HUES6 (cell line): ENCODE results near the gene SCN8A.

Experiments used
- H3K27ac ChIP-seq: 2 replicates; pipeline ENCODE4 v1.7.0; 2013; ENCODE audit warnings: low read depth, mild to moderate bottlenecking, low read length, inconsistent platforms
- H3K27me3 ChIP-seq: 2 replicates; pipeline ENCODE4 v1.6.1; 2013; ENCODE audit warnings: low read length; ENCODE audit not compliant: control insufficient read depth, insufficient read depth
- H3K36me3 ChIP-seq: 2 replicates; pipeline ENCODE4 v1.6.1; 2013; ENCODE audit warnings: low read length; ENCODE audit not compliant: control insufficient read depth, insufficient read depth
- H3K4me1 ChIP-seq: 2 replicates; pipeline ENCODE4 v1.6.1; 2013; ENCODE audit warnings: low read length; ENCODE audit not compliant: control insufficient read depth, insufficient read depth
- H3K4me3 ChIP-seq: 2 replicates; pipeline ENCODE4 v1.5.1; 2013; ENCODE audit warnings: low read depth, low read length
- H3K9ac ChIP-seq: one replicate; pipeline ENCODE4 v1.6.1; 2013; ENCODE audit warnings: mild to moderate bottlenecking, low read length
- H3K9me3 ChIP-seq: 2 replicates; pipeline ENCODE4 v1.6.1; 2013; ENCODE audit warnings: low read depth, low read length; ENCODE audit not compliant: control insufficient read depth, insufficient read depth

SCN8A gene

GRCh38 chr12:51746416-51746815 lies 155.4 kb downstream of the SCN8A start:
- Histone ChIP-seq H3K9ac (no peak overlapping the region), H3K36me3 (peaks cover 12% of the 10 kb centered on the region), H3K27ac (no peak overlapping the region), H3K27me3 (no peaks in the 10 kb centered on the region), H3K4me3 (no peak overlapping the region), H3K4me1 (no peaks in the 10 kb centered on the region), H3K9me3 (no peaks in the 10 kb centered on the region)

DNA sequence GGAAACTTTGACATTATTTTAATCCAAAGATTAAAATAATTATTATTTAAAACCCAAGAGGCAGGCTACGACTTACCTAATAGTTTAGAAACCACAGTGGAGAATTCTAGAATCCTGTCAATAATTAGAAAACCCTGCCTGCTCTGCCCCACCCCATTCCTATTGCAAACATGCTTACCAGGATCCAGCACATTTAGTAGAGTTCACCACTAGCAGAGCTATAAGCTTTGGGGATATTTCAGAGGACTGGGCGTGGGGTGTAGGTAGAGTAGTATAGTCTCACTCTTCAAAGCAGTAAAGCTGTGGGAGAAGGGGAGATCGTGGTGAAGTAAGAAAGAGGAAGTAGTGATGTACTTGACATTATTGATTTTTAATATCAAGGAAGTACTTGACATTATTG lies 157.2 kb downstream of the SCN8A start:
- Histone ChIP-seq H3K9ac (no peak overlapping the region), H3K4me3 (no peak overlapping the region), H3K27ac (no peak overlapping the region), H3K27me3 (no peaks in the 10 kb centered on the region), H3K36me3 (peaks cover 20% of the 10 kb centered on the region), H3K4me1 (no peaks in the 10 kb centered on the region), H3K9me3 (no peaks in the 10 kb centered on the region)

GRCh38 chr12:51749206-51749985 lies 158.4 kb downstream of the SCN8A start:
- H3K9ac ChIP-seq, result no peak overlapping the region
- H3K4me3 ChIP-seq, result no peak overlapping the region
- H3K27me3 ChIP-seq, result no peaks in the 10 kb centered on the region
- H3K27ac ChIP-seq, result no peak overlapping the region
- H3K9me3 ChIP-seq, result no peaks in the 10 kb centered on the region
- H3K4me1 ChIP-seq, result no peaks in the 10 kb centered on the region
- H3K36me3 ChIP-seq, result peaks cover 20% of the 10 kb centered on the region

GRCh38 chr12:51749986-51750317 lies 158.9 kb downstream of the SCN8A start:
- Histone ChIP-seq H3K27ac (no peak overlapping the region), H3K36me3 (peaks cover 20% of the 10 kb centered on the region), H3K4me1 (no peaks in the 10 kb centered on the region), H3K4me3 (no peak overlapping the region), H3K27me3 (no peaks in the 10 kb centered on the region), H3K9ac (no peak overlapping the region), H3K9me3 (no peaks in the 10 kb centered on the region)

GRCh38 chr12:51751661-51752060 lies 160.6 kb downstream of the SCN8A start:
- Histone ChIP-seq H3K36me3 (peaks cover 17% of the 10 kb centered on the region), H3K9ac (no peak overlapping the region), H3K4me3 (no peak overlapping the region), H3K4me1 (no peaks in the 10 kb centered on the region), H3K9me3 (no peaks in the 10 kb centered on the region), H3K27me3 (no peaks in the 10 kb centered on the region), H3K27ac (no peak overlapping the region)

DNA sequence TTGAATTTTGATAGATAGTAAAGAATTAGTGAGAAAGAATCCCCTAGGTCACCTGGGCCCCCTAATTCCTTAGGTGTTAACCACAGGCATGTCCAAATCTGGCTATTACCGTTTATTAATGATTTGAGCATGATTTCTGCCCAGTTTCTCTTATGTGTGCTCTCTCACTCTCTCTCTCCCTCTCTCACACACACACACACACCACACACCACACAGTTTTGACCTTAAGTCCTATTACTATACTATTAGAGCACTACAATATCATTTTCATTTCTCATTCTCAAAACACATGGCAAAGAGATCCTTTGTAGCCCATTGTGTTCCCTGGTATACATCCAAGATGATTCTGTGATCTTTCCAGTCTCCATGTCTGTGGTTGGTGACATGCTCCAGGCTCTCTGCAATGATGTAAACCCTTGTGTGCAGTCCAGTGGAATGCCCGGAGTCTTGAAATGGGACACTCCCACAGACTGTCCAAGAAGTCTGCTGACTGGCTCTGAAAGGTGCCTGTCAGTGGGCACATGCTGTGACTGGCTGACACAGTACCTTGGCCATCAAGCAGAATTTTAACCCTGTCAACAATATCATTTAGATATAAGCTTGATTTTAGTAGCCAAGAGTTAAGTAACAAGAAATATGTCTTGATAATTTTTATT lies 161.3 kb downstream of the SCN8A start:
- Histone ChIP-seq H3K4me3 (no peak overlapping the region), H3K4me1 (no peaks in the 10 kb centered on the region), H3K36me3 (peaks cover 16% of the 10 kb centered on the region), H3K27ac (no peak overlapping the region), H3K9ac (no peak overlapping the region), H3K27me3 (no peaks in the 10 kb centered on the region), H3K9me3 (no peaks in the 10 kb centered on the region)

- Histone ChIP-seq H3K9ac (no peak overlapping the region), H3K27me3 (no peaks in the 10 kb centered on the region), H3K4me1 (no peaks in the 10 kb centered on the region), H3K4me3 (no peak overlapping the region), H3K27ac (no peak overlapping the region), H3K9me3 (no peaks in the 10 kb centered on the region), H3K36me3 (peaks cover 16% of the 10 kb centered on the region)
These were observed 163.1 kb downstream of the SCN8A start for GRCh38 chr12:51753980-51754675.

DNA sequence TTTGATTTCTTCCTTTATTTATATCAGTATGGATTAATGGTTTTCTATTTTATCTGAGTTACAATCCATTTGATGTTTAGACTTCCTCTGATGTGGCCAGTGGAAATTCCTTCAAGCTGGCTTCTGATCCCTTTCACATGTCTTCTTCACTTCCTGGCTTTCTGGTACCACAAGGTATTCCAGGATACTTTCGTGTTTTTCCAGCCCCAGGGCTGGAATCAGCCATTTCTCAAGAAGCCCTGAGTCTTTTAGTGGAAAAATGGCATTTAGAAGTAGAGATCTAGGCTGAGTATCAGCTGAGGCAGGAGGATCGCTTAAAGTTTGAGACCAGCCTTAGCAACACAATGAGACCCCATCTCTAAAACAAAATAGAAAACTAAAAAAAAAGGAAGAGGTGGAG lies 164.2 kb downstream of the SCN8A start:
- Histone ChIP-seq H3K9ac (no peak overlapping the region), H3K9me3 (no peaks in the 10 kb centered on the region), H3K27ac (no peak overlapping the region), H3K36me3 (peaks cover 16% of the 10 kb centered on the region), H3K27me3 (no peaks in the 10 kb centered on the region), H3K4me3 (no peak overlapping the region), H3K4me1 (no peaks in the 10 kb centered on the region)

GRCh38 chr12:51759175-51759574 lies 168.1 kb downstream of the SCN8A start:
- H3K4me1 ChIP-seq, result no peaks in the 10 kb centered on the region
- H3K27ac ChIP-seq, result no peak overlapping the region
- no peak overlapping the region for H3K9ac ChIP-seq
- H3K9me3 ChIP-seq, result no peaks in the 10 kb centered on the region
- H3K36me3 ChIP-seq, result no peaks in the 10 kb centered on the region
- no peaks in the 10 kb centered on the region for H3K27me3 ChIP-seq
- H3K4me3 ChIP-seq, result no peak overlapping the region

GRCh38 chr12:51759695-51760094 lies 168.7 kb downstream of the SCN8A start:
- H3K9ac ChIP-seq, result no peak overlapping the region
- H3K4me3 ChIP-seq, result no peak overlapping the region
- no peak overlapping the region for H3K27ac ChIP-seq
- H3K36me3 ChIP-seq, result no peaks in the 10 kb centered on the region
- no peaks in the 10 kb centered on the region for H3K4me1 ChIP-seq
- H3K27me3 ChIP-seq, result no peaks in the 10 kb centered on the region
- no peaks in the 10 kb centered on the region for H3K9me3 ChIP-seq

DNA sequence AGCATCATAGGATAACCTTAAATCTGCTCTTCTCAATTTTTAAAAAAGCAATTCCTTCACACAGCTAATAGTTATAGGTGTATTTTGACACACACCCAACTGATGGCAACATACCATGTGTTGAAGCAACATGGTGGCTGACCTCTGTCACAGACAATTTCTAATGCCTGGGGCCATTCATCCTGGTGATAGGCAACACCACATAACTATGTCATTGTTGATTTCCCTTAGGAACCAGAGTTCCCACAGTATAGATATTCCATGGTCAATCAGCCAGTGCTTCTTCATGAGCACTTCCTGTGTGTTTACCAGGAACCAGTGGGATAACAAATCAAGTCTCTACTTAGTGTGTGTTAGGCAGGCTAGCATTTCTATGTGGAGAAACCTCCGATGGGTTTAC lies 169.2 kb downstream of the SCN8A start:
- no peaks in the 10 kb centered on the region for H3K27me3 ChIP-seq

More for the DNA sequence above, 169.2 kb downstream of the SCN8A start:
- H3K4me1 ChIP-seq, result no peaks in the 10 kb centered on the region
- no peak overlapping the region for H3K4me3 ChIP-seq
- no peaks in the 10 kb centered on the region for H3K36me3 ChIP-seq
- no peaks in the 10 kb centered on the region for H3K9me3 ChIP-seq
- H3K9ac ChIP-seq, result no peak overlapping the region
- no peak overlapping the region for H3K27ac ChIP-seq
